Measurements from ENCODE around the gene ACO2.

- TF ChIP-seq EP300 (IDR thresholded peaks at IDR 0.05): no peak
- no peak for TF ChIP-seq CTCF (IDR thresholded peaks at IDR 0.05)
- no peak for TF ChIP-seq POLR2A (IDR thresholded peaks at IDR 0.05)
Observed at GRCh38 chr22:41474872-41475451, 6.0 kb downstream of the ACO2 start.
